GM19397 (cell line): Measurements from ENCODE around the gene BLTP2.
"Not testable (repeated sequence)": the region's sequence is repeated elsewhere in the genome, so short reads cannot be mapped to it uniquely, and the experiment has no call there.

ENCODE experiments used
- ATAC-seq: cut with Tn5 transposase; IDR thresholded peaks from one replicate; pipeline ENCODE4 v1.9.1; 2021; ENCODE audit warnings: mild to moderate bottlenecking, moderate library complexity; ENCODE audit not compliant: unreplicated experiment

BLTP2 gene

DNA sequence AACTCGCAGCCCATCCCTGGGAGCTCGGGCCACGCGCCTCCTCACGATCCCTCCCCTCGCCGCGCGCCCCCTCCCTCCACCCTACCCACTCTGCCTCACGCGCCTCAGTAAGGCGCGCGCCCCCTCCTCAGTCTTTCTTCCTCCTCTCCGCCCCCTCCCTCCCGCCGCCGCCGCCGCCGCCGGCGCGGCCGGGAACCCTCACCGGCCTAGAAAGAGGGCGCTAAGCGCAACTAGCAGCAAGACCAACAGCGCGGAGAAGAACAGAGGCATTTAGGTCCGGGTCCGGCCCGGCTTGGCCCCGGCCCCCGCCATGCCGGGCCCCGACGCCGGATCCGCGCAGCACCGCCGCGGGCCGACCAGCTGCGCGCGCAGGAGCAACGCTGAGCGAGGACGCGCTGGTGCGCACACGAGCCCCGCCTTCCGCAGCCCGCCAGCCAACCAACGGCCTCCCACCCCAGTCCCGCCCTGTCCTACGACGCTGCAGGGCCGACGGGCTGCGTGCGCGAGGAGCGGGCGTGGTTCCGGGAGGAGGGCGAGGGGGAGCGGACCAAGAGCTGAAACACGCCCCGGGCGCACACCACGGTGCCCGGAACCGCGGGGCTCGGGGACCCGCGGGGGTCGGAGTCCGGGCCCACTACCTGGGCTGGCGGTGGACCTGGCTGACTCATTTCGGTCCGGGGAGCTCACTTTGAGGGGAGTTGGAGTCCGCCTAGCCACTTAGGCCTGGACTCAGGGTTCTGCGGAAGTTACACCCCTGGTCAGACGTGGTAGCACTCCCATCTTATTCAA, at the start of gene BLTP2:
Gene BLTP2 (minus strand): TSS at position 372 of the 789 bp plus-strand sequence. CDS start 102 bp downstream, at position 270.
- ATAC-seq, result peak; percentile 92

DNA sequence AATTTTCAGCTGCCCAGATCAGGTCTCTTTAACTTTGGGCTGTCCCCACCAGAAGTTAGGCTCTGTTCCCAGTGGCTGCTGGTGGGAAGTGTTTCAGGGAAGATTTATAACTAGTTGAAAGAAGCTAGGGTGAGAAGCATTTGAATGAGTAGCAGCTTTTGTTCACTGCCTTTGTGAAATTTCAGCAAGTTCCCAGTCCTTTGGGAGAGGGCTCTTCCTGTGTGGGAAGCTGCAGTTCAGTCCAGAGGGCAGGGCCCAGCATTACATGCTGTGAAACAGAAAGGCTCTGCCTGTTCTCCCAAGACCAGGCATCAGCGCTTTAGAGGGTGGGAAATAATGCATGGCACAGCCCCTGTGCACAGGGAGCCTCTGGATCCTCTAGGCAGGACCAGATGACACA, 48.9 kb upstream of the BLTP2 start:
- ATAC-seq, result no peak

DNA sequence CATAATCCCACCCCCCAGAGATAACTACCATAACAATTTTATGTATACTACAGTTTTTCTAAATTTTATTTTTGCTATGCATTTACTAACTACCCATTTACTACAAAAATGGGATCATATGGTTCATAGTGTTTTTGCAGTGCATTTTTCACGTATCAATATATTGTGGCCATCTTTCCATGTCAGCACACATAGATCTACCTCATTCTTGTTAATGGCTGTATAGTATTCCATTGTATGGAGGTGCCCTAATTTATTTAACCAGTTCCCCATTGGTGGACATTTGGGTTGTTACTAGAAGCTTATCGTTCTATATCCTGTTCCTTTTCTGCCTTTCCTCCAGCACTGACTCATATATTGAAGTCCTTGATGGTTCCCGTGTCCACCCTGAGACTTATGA, 44.1 kb upstream of the BLTP2 start:
- no peak for ATAC-seq

DNA sequence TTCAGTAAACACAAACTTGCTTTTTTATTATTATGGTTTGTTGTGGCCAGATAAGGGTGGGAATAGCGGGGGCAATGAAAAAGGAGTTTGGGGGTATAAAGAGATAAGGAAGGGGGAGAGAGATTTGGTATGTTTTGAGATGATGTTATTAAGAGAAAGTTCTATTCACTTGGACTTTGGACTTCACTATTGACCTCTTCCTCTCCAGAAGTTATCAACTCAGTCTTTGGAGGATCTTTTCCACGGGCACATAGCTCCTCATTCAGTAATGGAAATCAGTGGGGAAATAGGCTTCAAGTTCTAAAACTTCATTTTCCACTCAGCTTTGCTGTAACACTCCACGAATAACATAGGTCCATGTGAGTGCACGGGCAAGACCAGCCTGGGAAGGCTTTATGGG, 43.5 kb upstream of the BLTP2 start:
- ATAC-seq, result no peak

DNA sequence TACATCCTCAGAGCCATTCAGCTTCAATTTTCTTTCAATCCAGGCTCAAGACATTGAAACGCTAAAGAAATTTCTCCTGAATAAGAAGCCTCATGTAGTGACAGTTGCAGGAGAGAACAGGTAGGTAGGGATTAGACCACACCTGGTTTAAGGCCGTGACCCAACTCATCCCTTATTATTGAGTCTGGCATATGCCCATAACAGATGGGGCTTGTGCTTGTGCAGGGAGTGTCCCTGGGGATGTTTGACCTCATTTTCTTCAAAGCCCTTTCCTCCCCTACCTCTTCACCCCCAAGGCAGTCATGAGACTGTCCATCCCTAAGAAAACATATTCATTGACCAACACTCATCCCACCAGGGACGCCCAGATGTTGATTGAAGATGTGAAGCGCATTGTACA, 41.3 kb upstream of the BLTP2 start:
- ATAC-seq, result no peak

DNA sequence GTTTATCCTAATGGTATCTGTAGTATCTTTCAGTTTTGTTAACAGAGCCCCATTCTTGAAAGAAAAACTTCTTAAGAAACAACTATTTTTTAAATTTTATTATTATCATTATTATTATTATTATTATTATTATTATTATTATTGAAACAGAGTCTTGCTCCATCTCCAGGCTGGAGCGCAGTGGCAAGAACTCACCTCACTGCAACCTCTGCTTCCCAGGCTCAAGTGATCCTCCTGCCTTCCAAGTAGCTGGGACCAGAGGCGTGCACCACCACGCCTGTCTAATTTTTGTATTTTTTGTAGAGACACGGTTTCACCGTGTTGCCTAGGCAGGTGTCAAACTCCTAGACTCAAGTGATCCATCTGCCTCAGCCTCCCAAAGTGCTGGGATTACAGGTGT, 40.4 kb upstream of the BLTP2 start:
- ATAC-seq, result no peak

DNA sequence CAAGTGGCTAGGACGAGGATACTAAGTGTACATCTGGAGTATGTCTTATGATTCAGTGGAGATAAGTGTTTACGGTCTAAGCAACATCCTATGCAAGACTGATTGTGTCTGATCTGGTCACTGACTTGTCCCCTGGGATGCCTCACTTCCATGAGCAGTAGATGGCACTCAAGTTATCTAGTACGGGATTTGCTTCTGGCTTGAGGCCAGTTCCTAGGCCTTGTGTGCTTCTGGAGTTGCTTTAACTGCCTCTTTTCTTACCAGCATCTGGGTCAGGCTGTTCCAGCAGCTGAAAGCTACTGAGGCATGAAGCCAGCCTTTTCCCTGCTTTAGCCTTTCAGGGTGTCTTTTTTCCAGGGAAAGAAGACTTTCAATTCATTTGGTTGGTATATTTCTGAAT, 40.0 kb upstream of the BLTP2 start:
- no peak for ATAC-seq

DNA sequence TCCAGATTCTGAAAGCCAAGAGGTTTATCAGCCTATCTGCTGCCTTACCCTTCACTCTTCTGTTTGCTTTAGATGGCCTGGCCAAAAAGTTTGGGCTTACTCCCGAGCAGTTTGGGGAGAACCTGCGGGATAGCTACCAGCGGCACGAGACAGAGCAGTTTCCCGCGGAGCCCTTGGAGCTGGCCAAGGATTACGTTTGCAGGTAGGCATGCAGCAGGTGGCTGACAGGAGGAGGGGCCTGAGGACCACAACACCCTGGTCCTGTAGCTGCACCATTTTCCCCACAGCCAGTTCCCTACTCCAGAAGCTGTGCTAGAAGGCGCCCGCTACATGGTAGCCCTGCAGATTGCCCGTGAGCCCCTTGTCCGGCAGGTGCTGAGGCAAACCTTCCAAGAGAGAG, 37.7 kb upstream of the BLTP2 start:
- ATAC-seq, result no peak

DNA sequence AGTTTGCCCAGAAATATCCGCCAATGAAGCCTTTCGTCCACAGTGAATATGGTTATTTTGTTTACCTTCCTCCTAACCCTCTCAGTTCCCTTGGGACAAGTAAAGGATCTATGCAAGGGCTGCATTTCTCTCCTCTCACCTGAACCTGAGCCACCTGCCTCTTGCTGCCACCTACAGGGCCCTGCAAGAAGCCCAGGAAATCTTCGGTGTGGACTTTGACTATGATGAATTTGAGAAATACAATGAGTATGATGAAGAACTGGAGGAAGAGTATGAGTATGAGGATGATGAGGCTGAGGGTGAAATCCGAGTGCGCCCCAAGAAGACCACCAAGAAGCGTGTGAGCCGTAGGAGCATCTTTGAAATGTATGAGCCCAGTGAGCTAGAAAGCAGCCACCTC, 31.0 kb upstream of the BLTP2 start:
- no peak for ATAC-seq

DNA sequence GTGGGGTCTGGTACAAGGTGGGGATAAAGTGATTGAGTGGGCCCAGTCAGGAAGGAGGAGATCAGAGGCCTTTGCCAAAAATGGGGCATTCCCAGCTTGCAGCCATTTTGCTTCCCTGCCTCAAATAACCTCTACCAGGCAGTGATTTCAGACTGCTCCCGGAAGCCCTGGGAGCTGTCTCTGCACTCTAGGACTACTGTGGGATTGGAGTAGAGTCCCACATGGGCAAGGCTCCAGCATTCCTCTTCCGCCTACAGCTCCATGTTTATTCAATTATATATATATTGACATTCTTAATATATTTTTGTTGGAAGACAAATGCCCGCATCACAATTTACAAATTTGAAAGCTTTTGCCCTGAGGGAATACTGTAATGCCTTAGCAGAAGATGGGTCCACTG, 30.5 kb upstream of the BLTP2 start:
- no peak for ATAC-seq

DNA sequence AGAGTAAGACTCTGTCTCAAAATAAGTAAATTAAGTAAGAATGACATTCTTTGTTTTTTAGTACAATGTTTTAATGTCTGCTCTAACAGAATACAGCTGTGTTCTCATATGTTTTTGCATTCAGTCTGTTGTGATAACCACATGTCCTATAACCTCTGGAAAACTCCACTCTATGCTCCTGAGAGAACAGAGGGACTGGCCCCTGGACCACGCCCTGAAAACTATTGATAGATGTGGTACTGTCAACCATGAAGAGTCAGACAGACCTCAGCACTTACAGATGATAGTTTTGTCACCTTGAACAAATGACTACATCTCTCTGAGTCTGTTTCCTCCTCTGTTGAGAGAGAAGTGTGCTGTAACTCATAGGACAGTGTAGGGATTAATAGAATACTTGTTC, 25.0 kb upstream of the BLTP2 start:
- no peak for ATAC-seq

DNA sequence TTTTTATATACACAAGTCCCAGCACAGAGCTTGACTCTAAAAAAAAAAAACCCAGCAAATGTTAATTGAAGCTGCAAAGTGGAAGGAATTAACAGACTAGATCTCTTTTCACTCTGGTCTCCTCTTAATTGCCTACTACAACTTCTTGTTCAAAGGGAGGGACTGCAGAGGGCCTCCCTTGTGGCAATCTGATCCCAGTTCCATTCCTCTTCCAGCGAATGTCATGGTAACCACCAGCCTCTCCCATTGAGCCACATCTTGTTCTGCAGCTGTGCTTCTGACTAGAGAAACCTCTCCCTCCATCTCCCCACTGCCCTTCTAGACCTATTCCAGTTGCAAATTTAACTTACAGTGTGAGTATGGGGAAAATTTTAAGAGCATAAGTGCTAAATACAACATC, 22.9 kb upstream of the BLTP2 start:
- ATAC-seq, result no peak

DNA sequence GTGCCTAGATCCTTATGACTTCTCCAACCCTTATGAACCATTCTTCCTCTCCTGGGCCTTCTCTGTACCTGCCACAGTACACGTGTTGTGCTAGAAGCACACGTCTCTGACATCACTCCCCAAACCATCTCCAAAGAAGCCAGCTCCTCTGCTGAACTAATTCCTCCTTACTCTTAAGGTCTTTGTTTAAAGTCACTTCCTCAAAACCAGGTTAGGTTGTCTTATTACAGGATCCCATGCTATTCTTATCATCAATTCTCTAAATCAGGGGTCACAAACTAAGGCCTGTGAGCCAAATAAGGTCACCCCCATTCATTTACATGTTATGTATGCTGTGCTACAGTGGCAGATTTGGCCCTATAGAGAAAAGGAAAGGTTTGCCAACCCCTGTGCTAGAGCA, 21.0 kb upstream of the BLTP2 start:
- ATAC-seq, result no peak

DNA sequence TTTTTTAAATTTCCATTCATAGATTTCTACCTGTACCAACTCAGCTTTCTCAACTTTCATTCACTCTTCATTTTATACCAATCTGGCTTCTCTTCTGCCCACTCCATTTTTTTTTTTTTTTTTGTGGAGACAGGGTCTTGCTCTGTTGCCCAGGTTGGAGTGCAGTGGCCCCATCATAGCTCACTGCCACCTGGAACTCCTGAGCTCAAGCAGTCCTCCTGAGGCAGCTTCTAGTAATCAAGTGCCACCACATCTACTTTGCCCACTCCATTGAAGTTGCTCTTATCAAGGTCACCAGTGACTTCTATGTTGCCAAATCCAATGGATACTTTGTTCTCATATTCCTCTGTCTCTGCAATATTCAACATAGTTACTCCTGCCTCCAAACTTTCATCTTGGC, 18.8 kb upstream of the BLTP2 start:
- no peak for ATAC-seq

DNA sequence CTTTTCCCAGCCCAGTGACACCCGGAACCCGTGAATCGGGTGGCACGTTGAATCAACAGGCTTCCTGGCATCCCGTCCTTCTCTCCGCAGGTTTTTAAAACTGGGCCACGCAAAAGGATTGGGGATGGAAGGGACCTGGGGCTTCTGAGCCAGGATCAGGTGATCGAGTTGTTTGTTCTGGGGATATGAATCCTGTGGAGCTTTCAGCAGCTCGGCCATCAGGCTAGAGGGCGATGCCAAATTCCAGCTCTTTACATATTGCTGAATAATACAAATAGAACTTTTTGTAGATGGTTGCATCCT, 17.5 kb upstream of the BLTP2 start:
- no peak for ATAC-seq

DNA sequence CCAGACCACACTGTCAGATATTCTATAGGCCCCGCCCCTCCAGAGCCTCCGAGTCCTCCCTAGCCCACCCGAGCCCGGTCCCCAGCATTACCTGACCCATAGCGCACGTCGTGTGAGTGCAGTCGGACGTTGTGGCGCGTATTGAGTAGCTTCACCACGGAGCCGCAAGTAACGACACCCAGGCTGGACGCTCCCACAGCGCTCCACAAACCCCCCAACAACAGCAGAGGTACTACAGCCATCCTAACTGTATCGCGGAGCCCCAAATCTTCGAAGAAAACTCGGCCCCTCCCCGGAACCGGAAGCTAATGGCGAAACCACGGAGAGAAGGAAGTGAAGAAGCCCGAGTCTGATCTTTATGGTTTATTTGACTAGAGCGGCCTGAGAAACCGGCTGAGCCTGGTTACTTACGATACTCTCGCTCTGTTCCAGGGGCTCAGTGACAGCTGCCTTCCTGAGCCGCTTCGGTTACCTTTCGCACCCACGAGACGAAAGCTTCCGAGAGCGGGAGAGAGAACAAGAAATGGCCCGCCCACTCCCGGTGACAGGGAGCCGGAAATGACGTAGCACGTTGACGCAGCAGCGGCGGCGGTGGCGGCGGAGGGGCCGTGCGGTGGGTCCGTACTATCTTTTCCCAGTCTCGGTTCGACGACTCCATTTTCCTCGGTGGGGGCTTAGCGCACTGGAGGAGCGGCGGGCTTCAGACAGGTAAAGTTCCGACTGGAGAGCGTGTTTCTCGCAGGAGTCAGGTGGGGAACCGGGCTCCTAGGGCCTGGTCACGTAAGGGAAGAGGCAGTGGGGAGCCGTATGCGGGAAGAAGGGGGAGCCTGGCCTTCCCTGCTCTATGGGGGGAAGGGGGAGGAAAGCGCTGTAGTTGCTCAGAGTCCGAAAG, 16.9 kb upstream of the BLTP2 start, which contains the start of the genes SDF2 and SUPT6H:
Gene SDF2 (minus strand): TSS at position 272 of the 892 bp plus-strand sequence. CDS start 30 bp downstream, at position 242.
Gene SUPT6H (plus strand): TSS at position 571 of the 892 bp plus-strand sequence. CDS start 11,197 bp downstream, outside the sequence.
- ATAC-seq, result peak; percentile 79

DNA sequence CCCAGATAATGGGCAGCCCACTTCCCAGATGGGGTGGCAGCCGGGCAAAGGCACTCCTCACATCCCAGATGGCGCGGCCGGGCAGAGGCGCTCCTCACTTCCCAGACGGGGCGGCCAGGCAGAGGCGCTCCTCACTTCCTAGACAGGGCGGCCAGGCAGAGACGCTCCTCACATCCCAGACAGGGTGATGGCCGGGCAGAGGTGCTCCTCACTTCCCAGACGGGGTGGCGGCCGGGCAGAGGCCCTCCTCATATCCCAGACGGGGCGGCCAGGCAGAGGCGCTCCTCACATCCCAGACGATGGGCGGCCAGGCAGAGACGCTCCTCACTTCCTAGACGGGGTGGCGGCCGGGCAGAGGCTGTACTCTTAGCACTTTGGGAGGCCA, 14.5 kb upstream of the BLTP2 start:
- not testable (repeated sequence) for ATAC-seq

DNA sequence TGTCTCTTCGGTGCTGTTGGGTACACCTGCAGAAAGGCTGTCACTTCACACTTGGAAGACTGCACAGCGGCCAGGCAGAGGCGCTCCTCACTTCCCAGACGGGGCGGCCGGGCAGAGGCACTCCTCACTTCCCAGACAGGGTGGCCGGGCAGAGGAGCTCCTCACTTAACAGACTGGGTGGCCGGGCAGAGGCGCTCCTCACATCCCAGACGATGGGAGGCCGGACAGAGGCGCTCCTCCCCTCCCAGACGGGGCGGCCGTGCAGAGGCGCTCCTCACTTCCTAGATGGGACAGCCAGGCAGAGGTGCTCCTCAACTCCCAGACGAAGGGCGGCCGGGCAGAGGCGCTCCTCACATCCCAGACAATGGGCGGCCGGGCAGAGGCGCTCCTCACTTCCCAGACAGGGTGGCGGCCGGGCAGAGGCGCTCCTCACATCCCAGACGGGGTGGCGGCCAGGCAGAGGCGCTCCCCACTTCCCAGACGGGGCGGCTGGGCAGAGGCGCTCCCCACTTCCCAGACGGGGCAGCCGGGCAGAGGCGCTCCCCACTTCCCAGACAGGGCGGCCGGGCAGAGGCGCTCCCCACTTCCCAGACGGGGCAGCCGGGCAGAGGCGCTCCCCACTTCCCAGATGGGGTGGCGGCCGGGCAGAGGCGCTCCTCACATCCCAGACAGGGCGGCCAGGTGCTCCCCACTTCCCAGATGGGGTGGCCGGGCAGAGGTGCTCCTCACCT, 14.0 kb upstream of the BLTP2 start:
- ATAC-seq, result not testable (repeated sequence)

DNA sequence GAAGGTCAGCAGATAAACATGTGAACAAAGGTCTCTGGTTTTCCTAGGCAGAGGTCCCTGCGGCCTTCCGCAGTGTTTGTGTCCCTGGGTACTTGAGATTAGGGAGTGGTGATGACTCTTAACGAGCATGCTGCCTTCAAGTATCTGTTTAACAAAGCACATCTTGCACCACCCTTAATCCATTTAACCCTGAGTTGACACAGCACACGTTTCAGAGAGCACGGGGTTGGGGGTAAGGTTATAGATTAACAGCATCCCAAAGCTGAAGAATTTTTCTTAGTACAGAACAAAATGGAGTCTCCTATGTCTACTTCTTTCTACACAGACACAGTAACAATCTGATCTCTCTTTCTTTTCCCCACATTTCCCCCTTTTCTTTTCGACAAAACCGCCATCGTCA, 13.4 kb upstream of the BLTP2 start:
- ATAC-seq, result not testable (repeated sequence)

DNA sequence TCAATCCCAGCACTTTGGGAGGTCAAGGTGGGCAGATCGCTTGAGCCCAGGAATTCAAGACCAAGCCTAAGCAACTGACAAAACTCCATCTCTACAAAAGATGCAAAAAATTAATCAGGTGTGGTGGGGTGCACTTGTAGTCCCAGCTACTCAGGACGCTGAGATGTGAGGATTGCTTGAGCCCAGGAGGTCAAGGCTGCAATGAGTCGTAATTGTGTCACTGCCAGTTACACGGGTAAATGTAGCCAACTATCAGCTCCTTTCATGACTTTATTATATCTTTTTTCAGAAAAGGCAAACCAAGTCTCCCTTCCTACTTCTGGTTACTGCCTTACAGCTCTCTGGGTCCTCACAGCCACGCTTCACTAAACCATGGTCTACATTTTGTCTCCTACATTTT, 12.8 kb upstream of the BLTP2 start:
- no peak for ATAC-seq

DNA sequence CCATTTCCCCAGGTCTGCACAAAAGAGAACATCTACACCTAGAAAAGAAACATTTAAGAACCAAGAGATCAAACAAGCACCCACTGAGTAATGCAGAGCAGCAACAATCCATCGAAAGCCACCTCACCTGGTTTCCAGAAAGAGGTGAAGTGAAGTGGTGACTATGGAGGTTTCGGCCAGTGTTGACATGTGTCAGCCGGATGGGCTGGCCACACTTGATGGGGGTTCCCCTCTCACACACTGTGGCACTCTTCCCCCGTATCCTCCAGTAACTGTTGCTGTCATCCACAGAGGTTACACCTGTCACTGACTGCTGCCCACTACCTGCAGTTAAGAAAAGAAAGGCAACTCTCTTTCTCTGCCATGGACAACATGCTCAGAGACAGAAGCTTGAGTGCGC, 10.2 kb upstream of the BLTP2 start:
- no peak for ATAC-seq
